Endothelial cell of umbilical vein (primary cell): ENCODE results near the gene PLEKHA8. TPM values are rescaled to one million over a fixed set of nuclear protein-coding genes. Genes with fewer than 3 reads are reported as not detected.

Source experiments
- BruUV-seq: library from RNA; stranded (reverse); fragments of 400-500 nt; replicated peaks from 2 replicates; lab custom pipeline; 2021; lab: Mats Ljungman, UMichigan
- CTCF ChIA-PET: fragments of 300-600, 350-600 bp; sonication (Branson Sonifier 250); formaldehyde crosslinking; loops from one replicate; lab custom pipeline; 2021; ENCODE audit warnings: antibody characterized with exemption, inconsistent platforms; lab: Charles Lee
- POLR2A ChIA-PET: fragments of 300-600, 350-600 bp; sonication (Branson Sonifier 250); formaldehyde crosslinking; loops from one replicate; lab custom pipeline; 2021; ENCODE audit warnings: antibody characterized with exemption, inconsistent platforms; lab: Charles Lee
- DNase-seq: peaks from one replicate; pipeline ENCODE4 v3.0.0-alpha.2; 2011; ENCODE audit warnings: low read depth, low spot score
- FAIRE-seq: peaks from 2 replicates; lab custom pipeline; 2011; peaks lifted over from hg19 to GRCh38; lab: Jason Lieb, UNC
- H2AFZ ChIP-seq: 2 replicates; pipeline ENCODE4 v1.6.0; 2012; ENCODE audit warnings: low read depth, low read length, control low read depth, inconsistent platforms
- H3K27ac ChIP-seq: 2 replicates; pipeline ENCODE4 v1.5.1; 2011; ENCODE audit warnings: low read depth, mild to moderate bottlenecking, control low read depth, low read length, moderate library complexity; ENCODE audit not compliant: insufficient read depth
- H3K27me3 ChIP-seq, 2 experiments: 2 replicates each; pipeline versions ENCODE4 v1.6.0 to v1.6.1; 2011; ENCODE audit warnings: low read length in 2 of 2, mixed read lengths in 1 of 2; ENCODE audit not compliant: control insufficient read depth in 2 of 2, insufficient read depth in 2 of 2
- H3K36me3 ChIP-seq, 2 experiments: 2 replicates in 1 of 2; 3 replicates in 1 of 2; pipeline ENCODE4 v1.5.1; 2011; ENCODE audit warnings: low read length in 2 of 2, mild to moderate bottlenecking in 1 of 2, moderate library complexity in 1 of 2; ENCODE audit not compliant: control insufficient read depth in 2 of 2, insufficient read depth in 2 of 2; ENCODE audit errors: extremely low read depth in 1 of 2
- H3K4me1 ChIP-seq: 3 replicates; pipeline ENCODE4 v1.5.1; 2011; ENCODE audit warnings: mild to moderate bottlenecking, low read length; ENCODE audit not compliant: control insufficient read depth, insufficient read depth; ENCODE audit errors: extremely low read depth
- H3K4me2 ChIP-seq: 2 replicates; pipeline ENCODE4 v1.6.1; 2011; ENCODE audit warnings: low read length, control low read depth, mixed read lengths; ENCODE audit not compliant: insufficient read depth
- H3K4me3 ChIP-seq, 3 experiments: fragments of 200-600 bp in 1 of 3; sonication (generic), shearing (Covaris generic) in 1 of 3; replicated peaks in 1 of 3; 2 replicates each; pipeline ENCODE4 v1.5.1; 2011 to 2016; ENCODE audit warnings: control low read depth in 3 of 3, low read length in 3 of 3, mild to moderate bottlenecking in 2 of 3, inconsistent platforms in 1 of 3, low read depth in 1 of 3, moderate library complexity in 1 of 3; ENCODE audit not compliant: insufficient read depth in 1 of 3
- H3K79me2 ChIP-seq: 2 replicates; pipeline ENCODE4 v1.6.0; 2012; ENCODE audit warnings: low read length, inconsistent platforms; ENCODE audit not compliant: control insufficient read depth, insufficient read depth
- H3K9ac ChIP-seq: replicated peaks from 2 replicates; pipeline ENCODE3; 2011; ENCODE audit warnings: low read length, control low read depth; ENCODE audit not compliant: insufficient read depth; ENCODE audit errors: extremely low read depth
- H3K9me1 ChIP-seq: replicated peaks from 3 replicates; pipeline ENCODE4 v1.6.0; 2011; ENCODE audit warnings: mild to moderate bottlenecking, low read length; ENCODE audit not compliant: control insufficient read depth, insufficient read depth; ENCODE audit errors: extremely low read depth
- H3K9me3 ChIP-seq: replicated peaks from 2 replicates; pipeline ENCODE4 v1.5.1; 2012; ENCODE audit warnings: low read length, inconsistent platforms; ENCODE audit not compliant: control insufficient read depth, insufficient read depth
- H4K20me1 ChIP-seq: replicated peaks from 2 replicates; pipeline ENCODE3; 2011; ENCODE audit warnings: mild to moderate bottlenecking, low read length; ENCODE audit not compliant: control insufficient read depth, insufficient read depth; ENCODE audit errors: extremely low read depth
- EZH2 ChIP-seq: IDR thresholded peaks from 2 replicates; pipeline ENCODE4 v1.6.1; 2012; ENCODE audit warnings: borderline replicate concordance, low read depth, mild to moderate bottlenecking, moderate library complexity, low read length, inconsistent platforms; ENCODE audit not compliant: severe bottlenecking
- FOS ChIP-seq: IDR thresholded peaks from 2 replicates; pipeline ENCODE4 v1.6.1; 2011; ENCODE audit warnings: mild to moderate bottlenecking, low read length, moderate library complexity, borderline replicate concordance; ENCODE audit not compliant: insufficient read depth
- GATA2 ChIP-seq: IDR thresholded peaks from 2 replicates; pipeline ENCODE4 v1.7.0; 2011; ENCODE audit warnings: low read depth, mild to moderate bottlenecking, moderate library complexity, mixed read lengths, low read length; ENCODE audit not compliant: insufficient read length, insufficient read depth
- JUN ChIP-seq: IDR thresholded peaks from 2 replicates; pipeline ENCODE4 v1.6.1; 2011; ENCODE audit warnings: borderline replicate concordance, low read depth; ENCODE audit not compliant: insufficient read length, insufficient read depth
- MAX ChIP-seq: IDR thresholded peaks from 2 replicates; pipeline ENCODE4 v1.6.1; 2011; ENCODE audit not compliant: insufficient read depth, insufficient read length
- MYC ChIP-seq: IDR thresholded peaks from one replicate; pipeline ENCODE4 v1.6.1; 2011; ENCODE audit warnings: mild to moderate bottlenecking, low read depth, low read length
- POLR2A ChIP-seq: IDR thresholded peaks from 2 replicates; pipeline ENCODE4 v1.6.1; 2012; ENCODE audit warnings: low read depth, mild to moderate bottlenecking, control low read depth, low read length
- POLR2AphosphoS5 ChIP-seq: IDR thresholded peaks from 2 replicates; pipeline ENCODE4 v1.6.1; 2012; ENCODE audit warnings: low read depth, mild to moderate bottlenecking, control low read depth, low read length, moderate library complexity; ENCODE audit not compliant: insufficient read depth
- dilution Hi-C: fragments of 300-500 bp; cut with MboI; formaldehyde crosslinking; loops from one replicate; pipeline ENCODE4 v1.15.0; 2019; ENCODE audit warnings: low sequenced_read_pairs; ENCODE audit not compliant: extremely low pct_ligation_motif_present
- intact Hi-C: fragments of 100-400 bp; cut with micrococcal nuclease; formaldehyde crosslinking; loops from one replicate; pipeline ENCODE4 v1.10.0; 2022
- polyA plus RNA-seq, 4 experiments: library from polyadenylated mRNA; depleted of rRNA in 3 of 4; stranded (reverse) in 3 of 4; unstranded in 1 of 4; fragments of >200 nt; gene quantifications; 2 replicates each; pipeline versions ENCODE4 v1.2.1 to v1.2.3, GENCODE V29; 2011 to 2012; ENCODE audit warnings: missing spikeins in 1 of 4
- total RNA-seq: library from RNA; stranded (reverse); gene quantifications from 2 replicates; pipeline ENCODE4 v1.2.3, GENCODE V29; 2021
- TF ChIP-seq, protein P1 (sequence below), 2 donors: IDR thresholded peaks; 1 replicate in 1 of 2; 2 replicates in 1 of 2; pipeline ENCODE4 v1.5.1; 2011; ENCODE audit warnings: low read length in 2 of 2, mild to moderate bottlenecking in 2 of 2, moderate library complexity in 2 of 2, control low read depth in 1 of 2, inconsistent platforms in 1 of 2, low read depth in 1 of 2; ENCODE audit not compliant: insufficient read depth in 1 of 2; ENCODE audit errors: extremely low read depth in 1 of 2

PLEKHA8 gene
- total and polyA plus RNA-seq, 2 donors (not counting 3 experiments of a cell fraction or from before 2014, with no cell fraction given), result 4.5 to 19.8 TPM

DNA sequence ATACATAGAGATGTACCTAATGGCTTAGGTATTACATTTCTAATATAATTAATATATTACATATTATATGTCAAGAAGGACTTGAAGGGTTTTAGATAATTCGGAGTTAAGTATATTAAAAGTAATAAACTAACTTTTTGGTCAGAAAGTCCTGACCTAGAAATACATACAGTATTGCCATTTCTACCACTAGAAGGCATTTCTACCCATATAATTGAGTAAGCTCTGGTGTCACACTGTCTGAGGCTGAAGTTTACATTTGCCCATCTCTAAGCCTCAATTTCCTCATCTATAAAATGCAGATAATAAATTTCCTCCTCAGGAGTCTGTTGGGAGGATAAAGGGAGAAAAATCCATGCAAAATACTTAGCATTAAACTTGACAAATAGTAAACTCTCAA lies 8.8 kb upstream of the PLEKHA8 start:
- ChIA-PET CTCF (interaction anchor here (0.6 to 1.2 kb wide), 4 partner anchors 9 to 51 kb away, joined by 3 to 7 read pairs (median 3); partner anchors contain the start of gene PLEKHA8), POLR2A (no interaction called here)
- Histone ChIP-seq H2AFZ (no peak overlapping the region), H3K9me1 (no peaks in the 10 kb centered on the region), H3K9ac (no peak overlapping the region), H3K79me2 (peaks cover 10% of the 10 kb centered on the region), H3K27me3 (no peaks in the 10 kb centered on the region), H3K27ac (no peak overlapping the region), H3K4me2 (no peak overlapping the region), H3K36me3 (peaks cover 0 to 3% of the 10 kb centered on the region in 2 experiments), H3K4me3 (no peak overlapping the region), H3K9me3 (no peaks in the 10 kb centered on the region), H4K20me1 (no peaks in the 10 kb centered on the region), H3K4me1 (peaks cover 18% of the 10 kb centered on the region)
- dilution Hi-C loops, result no loop called here
- FAIRE-seq (no peak), DNase-seq (no peak)
- no TSS peak for BruUV-seq
- TF ChIP-seq MAX, result no peak
- TF ChIP-seq JUN, result no peak
- TF ChIP-seq EZH2, result no peak
- TF ChIP-seq, protein P1, sequence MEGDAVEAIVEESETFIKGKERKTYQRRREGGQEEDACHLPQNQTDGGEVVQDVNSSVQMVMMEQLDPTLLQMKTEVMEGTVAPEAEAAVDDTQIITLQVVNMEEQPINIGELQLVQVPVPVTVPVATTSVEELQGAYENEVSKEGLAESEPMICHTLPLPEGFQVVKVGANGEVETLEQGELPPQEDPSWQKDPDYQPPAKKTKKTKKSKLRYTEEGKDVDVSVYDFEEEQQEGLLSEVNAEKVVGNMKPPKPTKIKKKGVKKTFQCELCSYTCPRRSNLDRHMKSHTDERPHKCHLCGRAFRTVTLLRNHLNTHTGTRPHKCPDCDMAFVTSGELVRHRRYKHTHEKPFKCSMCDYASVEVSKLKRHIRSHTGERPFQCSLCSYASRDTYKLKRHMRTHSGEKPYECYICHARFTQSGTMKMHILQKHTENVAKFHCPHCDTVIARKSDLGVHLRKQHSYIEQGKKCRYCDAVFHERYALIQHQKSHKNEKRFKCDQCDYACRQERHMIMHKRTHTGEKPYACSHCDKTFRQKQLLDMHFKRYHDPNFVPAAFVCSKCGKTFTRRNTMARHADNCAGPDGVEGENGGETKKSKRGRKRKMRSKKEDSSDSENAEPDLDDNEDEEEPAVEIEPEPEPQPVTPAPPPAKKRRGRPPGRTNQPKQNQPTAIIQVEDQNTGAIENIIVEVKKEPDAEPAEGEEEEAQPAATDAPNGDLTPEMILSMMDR (IDR thresholded peaks at IDR 0.05; ENCODE audit: extremely low read depth in 1 of 2, insufficient read depth in 1 of 2, low read depth in 1 of 2, low read length in 2 of 2), result no peak
- TF ChIP-seq POLR2AphosphoS5, result no peak
- TF ChIP-seq POLR2A, result no peak
- no peak for TF ChIP-seq GATA2
- TF ChIP-seq MYC, result no peak
- no peak for TF ChIP-seq FOS
- intact Hi-C loops, result no loop called here
